Glutamatergic neuron (in vitro differentiated cells): ENCODE results near the gene ANKH. TPM values are rescaled to one million over a fixed set of nuclear protein-coding genes. Genes with fewer than 3 reads are reported as not detected.

ENCODE experiments used
- DNase-seq: peaks from one replicate; pipeline ENCODE4 v3.0.0; 2022
- H3K27ac Mint-ChIP-seq: one replicate; pipeline ENCODE4 v1.8.0; 2020; ENCODE audit warnings: mild to moderate bottlenecking, mixed read lengths, inconsistent platforms; ENCODE audit not compliant: unreplicated experiment
- H3K27me3 Mint-ChIP-seq: one replicate; pipeline ENCODE4 v1.8.0; 2020; ENCODE audit warnings: mild to moderate bottlenecking, moderate library complexity, mixed read lengths, inconsistent platforms; ENCODE audit not compliant: unreplicated experiment
- H3K36me3 Mint-ChIP-seq: one replicate; pipeline ENCODE4 v1.8.0; 2020; ENCODE audit warnings: mild to moderate bottlenecking, mixed read lengths, inconsistent platforms; ENCODE audit not compliant: unreplicated experiment
- H3K4me1 Mint-ChIP-seq: one replicate; pipeline ENCODE4 v1.8.0; 2020; ENCODE audit warnings: mild to moderate bottlenecking, low read depth, mixed read lengths, inconsistent platforms; ENCODE audit not compliant: unreplicated experiment
- H3K4me3 Mint-ChIP-seq: one replicate; pipeline ENCODE4 v1.8.0; 2020; ENCODE audit warnings: mild to moderate bottlenecking, mixed read lengths, inconsistent platforms; ENCODE audit not compliant: unreplicated experiment
- H3K9me3 Mint-ChIP-seq: one replicate; pipeline ENCODE4 v1.8.0; 2020; ENCODE audit warnings: mild to moderate bottlenecking, moderate library complexity, mixed read lengths, inconsistent platforms; ENCODE audit not compliant: unreplicated experiment
- CTCF ChIP-seq: fragments of 200-600 bp; sonication (generic); IDR thresholded peaks from one replicate; pipeline ENCODE4 v1.5.0; 2021; ENCODE audit not compliant: partially characterized antibody, unreplicated experiment
- total RNA-seq: library from RNA; stranded (reverse); fragmentation: NEBNext Ultra II Directional; extraction: Animal tissue kit (Norgen Biotek cat#: 25700); gene quantifications from one replicate; pipeline ENCODE4 v1.2.1, GENCODE V29; 2021; ENCODE audit not compliant: unreplicated experiment

Gene ANKH
- total RNA-seq, 1 donor from 2014 or later = 83.3 TPM

GRCh38 chr5:14829396-14829795 lies 42.2 kb downstream of the ANKH start:
- no peak for TF ChIP-seq CTCF
- Mint-ChIP-seq H3K36me3 (no peaks in the 10 kb centered on the region), H3K27me3 (peaks cover 1% of the 10 kb centered on the region), H3K4me3 (no peak overlapping the region), H3K27ac (no peak overlapping the region), H3K4me1 (peaks cover 4% of the 10 kb centered on the region), H3K9me3 (no peaks in the 10 kb centered on the region)
- DNase-seq = no peak

- peaks cover 4% of the 10 kb centered on the region for H3K4me1 Mint-ChIP-seq
- no peak for TF ChIP-seq CTCF
- DNase-seq = no peak
- H3K27me3 Mint-ChIP-seq = peaks cover 1% of the 10 kb centered on the region
- no peaks in the 10 kb centered on the region for H3K36me3 Mint-ChIP-seq
- no peak overlapping the region for H3K4me3 Mint-ChIP-seq
- H3K27ac Mint-ChIP-seq = no peak overlapping the region
- H3K9me3 Mint-ChIP-seq = no peaks in the 10 kb centered on the region
Measured at GRCh38 chr5:14826714-14827113, 44.9 kb downstream of the ANKH start.

- H3K36me3 Mint-ChIP-seq = no peaks in the 10 kb centered on the region
- no peak overlapping the region for H3K27ac Mint-ChIP-seq
- H3K9me3 Mint-ChIP-seq = no peaks in the 10 kb centered on the region
- peaks cover 2% of the 10 kb centered on the region for H3K4me1 Mint-ChIP-seq
- DNase-seq = no peak
- TF ChIP-seq CTCF = no peak
- peaks cover 1% of the 10 kb centered on the region for H3K27me3 Mint-ChIP-seq
- no peak overlapping the region for H3K4me3 Mint-ChIP-seq
Measured at GRCh38 chr5:14825977-14826376, 45.6 kb downstream of the ANKH start.

- H3K27ac Mint-ChIP-seq = no peak overlapping the region
Measured at GRCh38 chr5:14824499-14824898, 47.1 kb downstream of the ANKH start.

More at GRCh38 chr5:14824499-14824898, 47.1 kb downstream of the ANKH start:
- Mint-ChIP-seq H3K9me3 (no peaks in the 10 kb centered on the region), H3K4me3 (no peak overlapping the region), H3K27me3 (peaks cover 1% of the 10 kb centered on the region), H3K4me1 (peaks cover 6% of the 10 kb centered on the region), H3K36me3 (no peaks in the 10 kb centered on the region)
- no peak for TF ChIP-seq CTCF
- no peak for DNase-seq
